BE2C (cell line): ENCODE data around the gene FNTB.

Source experiments
- DNase-seq: peaks from one replicate; pipeline ENCODE4 v3.0.0-alpha.2; 2020
- H3K27me3 ChIP-seq: fragments of 250-450 bp; sonication (Bioruptor Pico); 2 replicates; pipeline ENCODE4 v1.5.1; 2020; ENCODE audit warnings: mild to moderate bottlenecking
- H3K36me3 ChIP-seq: fragments of 250-450 bp; sonication (Bioruptor Pico); 2 replicates; pipeline ENCODE4 v1.5.1; 2020; ENCODE audit warnings: mild to moderate bottlenecking
- H3K4me1 ChIP-seq: fragments of 250-450 bp; sonication (Bioruptor Pico); 2 replicates; pipeline ENCODE4 v1.5.1; 2020
- H3K4me3 ChIP-seq: 2 replicates; pipeline ENCODE4 v1.5.1; 2011; ENCODE audit warnings: low read depth, low read length
- H3K9me3 ChIP-seq: fragments of 250-450 bp; sonication (Bioruptor Pico); 2 replicates; pipeline ENCODE4 v1.5.1; 2020
- CTCF ChIP-seq: IDR thresholded peaks from 2 replicates; pipeline ENCODE4 v1.5.1; 2012; ENCODE audit warnings: mild to moderate bottlenecking, low read depth, low read length

Gene FNTB

GRCh38 chr14:64946310-64947045, 40.2 kb upstream of the FNTB start:
- Histone ChIP-seq H3K4me3 (no peak overlapping the region), H3K9me3 (no peaks in the 10 kb centered on the region), H3K4me1 (no peaks in the 10 kb centered on the region), H3K27me3 (no peaks in the 10 kb centered on the region), H3K36me3 (no peaks in the 10 kb centered on the region; the same call in 1 of the 2 replicates)
- DNase-seq = no peak
- no peak for TF ChIP-seq CTCF

GRCh38 chr14:64947710-64948611, 38.7 kb upstream of the FNTB start:
- H3K36me3 ChIP-seq = no peaks in the 10 kb centered on the region; the same call in 1 of the 2 replicates
- no peak overlapping the region for H3K4me3 ChIP-seq
- no peak for DNase-seq
- H3K9me3 ChIP-seq = no peaks in the 10 kb centered on the region
- no peak for TF ChIP-seq CTCF
- no peaks in the 10 kb centered on the region for H3K4me1 ChIP-seq
- H3K27me3 ChIP-seq = no peaks in the 10 kb centered on the region

GRCh38 chr14:64948612-64949210, 38.0 kb upstream of the FNTB start:
- Histone ChIP-seq H3K9me3 (no peaks in the 10 kb centered on the region), H3K4me3 (no peak overlapping the region), H3K36me3 (no peaks in the 10 kb centered on the region; the same call in 1 of the 2 replicates), H3K4me1 (peaks cover under 1% of the 10 kb centered on the region; the same call in 1 of the 2 replicates), H3K27me3 (no peaks in the 10 kb centered on the region)
- no peak for DNase-seq
- TF ChIP-seq CTCF = no peak

GRCh38 chr14:64950889-64951288, 35.8 kb upstream of the FNTB start:
- H3K36me3 ChIP-seq = no peaks in the 10 kb centered on the region
- H3K4me3 ChIP-seq = no peak overlapping the region
- TF ChIP-seq CTCF = no peak
- H3K9me3 ChIP-seq = no peaks in the 10 kb centered on the region
- H3K27me3 ChIP-seq = no peaks in the 10 kb centered on the region
- no peak for DNase-seq
- peaks cover 3% of the 10 kb centered on the region for H3K4me1 ChIP-seq

GRCh38 chr14:64951291-64951690, 35.4 kb upstream of the FNTB start:
- Histone ChIP-seq H3K27me3 (no peaks in the 10 kb centered on the region), H3K36me3 (no peaks in the 10 kb centered on the region), H3K4me3 (no peak overlapping the region), H3K4me1 (peaks cover 3% of the 10 kb centered on the region), H3K9me3 (no peaks in the 10 kb centered on the region)
- no peak for TF ChIP-seq CTCF
- DNase-seq = no peak
